ENCODE results near the gene ZNF483.
"Not testable (repeated sequence)": the region's sequence is repeated elsewhere in the genome, so short reads cannot be mapped to it uniquely, and the experiment has no call there.

ZNF483 gene

GRCh38 chr9:111610845-111611244 is 85.9 kb downstream of the ZNF483 start:
- DNase-seq (ENCODE audit: low read depth) = no peak

DNA sequence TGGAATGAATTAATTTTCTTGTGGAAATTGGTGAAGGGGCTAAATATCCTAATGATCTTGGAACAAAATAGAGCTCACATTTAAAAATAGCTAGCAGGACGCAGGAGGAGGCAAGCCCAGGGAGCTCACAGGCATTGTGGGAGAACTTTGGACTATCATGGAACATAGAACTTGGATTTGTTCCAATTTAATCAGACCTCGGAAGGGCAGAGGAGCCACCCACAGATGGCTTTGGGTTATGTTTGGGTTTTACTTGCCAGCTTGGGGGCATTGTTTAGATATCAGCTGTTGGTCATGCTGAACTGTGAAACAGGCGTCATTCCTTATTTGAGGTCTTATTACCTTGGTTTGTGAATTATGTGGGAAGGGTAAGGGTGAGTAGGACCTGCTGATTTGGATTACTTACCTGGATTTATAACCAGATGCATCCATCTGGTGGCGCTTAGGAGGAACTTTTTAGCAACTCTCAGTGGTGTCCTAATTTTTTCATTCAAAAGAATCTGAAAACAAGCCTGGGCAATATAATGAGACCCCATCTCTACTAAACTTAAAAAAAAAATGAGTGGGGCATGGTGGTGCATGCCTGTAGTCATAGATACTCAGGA is 88.6 kb downstream of the ZNF483 start:
- no peak for DNase-seq (ENCODE audit: low read depth)

GRCh38 chr9:111615928-111616327 is 90.9 kb downstream of the ZNF483 start:
- DNase-seq (ENCODE audit: low read depth) = no peak

DNA sequence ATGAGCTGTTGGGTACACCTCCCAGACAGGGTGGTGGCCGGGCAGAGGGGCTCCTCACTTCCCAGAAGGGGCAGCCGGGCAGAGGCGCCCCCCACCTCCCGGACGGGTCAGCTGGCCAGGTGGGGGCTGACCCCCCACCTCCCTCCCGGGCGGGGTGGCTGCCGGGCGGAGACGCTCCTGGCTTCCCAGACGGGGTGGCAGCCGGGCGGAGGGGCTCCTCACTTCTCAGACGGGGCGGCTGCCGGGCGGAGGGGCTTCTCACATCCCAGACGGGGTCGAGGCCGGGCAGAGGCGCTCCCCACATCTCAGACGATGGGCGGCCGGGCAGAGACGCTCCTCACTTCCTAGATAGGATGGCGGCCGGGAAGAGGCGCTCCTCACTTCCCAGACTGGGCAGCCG is 92.4 kb downstream of the ZNF483 start:
- not testable (repeated sequence) for DNase-seq (ENCODE audit: low read depth)

- no peak for DNase-seq (ENCODE audit: low read depth)
These were observed 97.0 kb downstream of the ZNF483 start for GRCh38 chr9:111621895-111622480.

DNA sequence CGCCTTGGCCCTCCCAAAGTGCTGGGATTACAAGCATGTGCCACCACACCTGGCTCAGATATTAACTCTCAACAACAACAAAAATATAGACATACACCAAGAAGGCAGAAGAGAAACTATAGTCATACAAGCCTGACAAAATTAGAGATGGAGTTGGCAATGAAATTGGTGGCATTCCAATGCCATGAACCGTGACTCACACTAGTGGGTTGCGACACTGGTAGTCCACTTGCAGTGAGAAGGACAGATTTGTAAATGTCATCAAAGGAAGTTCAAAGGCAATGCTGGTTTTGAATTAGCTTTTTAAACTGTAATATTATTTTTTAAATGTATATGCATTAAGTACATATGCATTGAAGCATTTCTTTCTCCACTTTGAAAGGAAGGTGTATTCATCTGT is 97.6 kb downstream of the ZNF483 start:
- no peak for DNase-seq (ENCODE audit: low read depth)

Data from activated T-helper 1 cell treated with Interleukin-2 at 50 U/mL for 16 hours (primary cell).